Suprapubic skin (tissue), 3 donors: ENCODE measurements around the gene C1orf52.

Experiments used
- POLR2A ChIP-seq, 2 donors: fragments of 450-650 bp; IDR thresholded peaks; one replicate each; pipeline ENCODE4 v1.6.1; 2017; ENCODE audit warnings: antibody characterized with exemption in 2 of 2, mild to moderate bottlenecking in 2 of 2, moderate library complexity in 2 of 2
- TF ChIP-seq, protein P1 (sequence below), 2 donors: fragments of 200-600 bp in 1 of 2; fragments of 450-650 bp in 1 of 2; sonication (generic) in 1 of 2; IDR thresholded peaks; one replicate each; pipeline ENCODE4 v1.5.1; 2016 to 2019; ENCODE audit warnings: antibody characterized with exemption in 2 of 2, mild to moderate bottlenecking in 1 of 2, moderate library complexity in 1 of 2

DNA sequence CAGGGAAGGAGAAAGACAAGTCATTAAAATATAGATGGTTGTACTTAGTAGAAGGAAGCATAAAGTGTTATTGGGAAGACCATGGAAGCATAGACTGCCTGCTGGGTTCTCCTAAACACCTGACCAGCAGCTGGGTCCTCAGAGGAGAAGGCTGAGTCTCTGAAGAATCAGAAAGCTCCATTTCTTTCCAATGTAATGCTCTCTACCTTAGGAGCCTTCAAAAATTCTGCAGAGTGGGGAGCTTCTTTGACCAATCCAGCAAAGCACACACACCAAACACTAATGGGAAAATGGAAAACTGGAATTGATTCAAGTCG lies 38.0 kb upstream of the C1orf52 start:
- TF ChIP-seq, protein P1, sequence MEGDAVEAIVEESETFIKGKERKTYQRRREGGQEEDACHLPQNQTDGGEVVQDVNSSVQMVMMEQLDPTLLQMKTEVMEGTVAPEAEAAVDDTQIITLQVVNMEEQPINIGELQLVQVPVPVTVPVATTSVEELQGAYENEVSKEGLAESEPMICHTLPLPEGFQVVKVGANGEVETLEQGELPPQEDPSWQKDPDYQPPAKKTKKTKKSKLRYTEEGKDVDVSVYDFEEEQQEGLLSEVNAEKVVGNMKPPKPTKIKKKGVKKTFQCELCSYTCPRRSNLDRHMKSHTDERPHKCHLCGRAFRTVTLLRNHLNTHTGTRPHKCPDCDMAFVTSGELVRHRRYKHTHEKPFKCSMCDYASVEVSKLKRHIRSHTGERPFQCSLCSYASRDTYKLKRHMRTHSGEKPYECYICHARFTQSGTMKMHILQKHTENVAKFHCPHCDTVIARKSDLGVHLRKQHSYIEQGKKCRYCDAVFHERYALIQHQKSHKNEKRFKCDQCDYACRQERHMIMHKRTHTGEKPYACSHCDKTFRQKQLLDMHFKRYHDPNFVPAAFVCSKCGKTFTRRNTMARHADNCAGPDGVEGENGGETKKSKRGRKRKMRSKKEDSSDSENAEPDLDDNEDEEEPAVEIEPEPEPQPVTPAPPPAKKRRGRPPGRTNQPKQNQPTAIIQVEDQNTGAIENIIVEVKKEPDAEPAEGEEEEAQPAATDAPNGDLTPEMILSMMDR (IDR thresholded peaks at IDR 0.05): no peak
- TF ChIP-seq POLR2A (IDR thresholded peaks at IDR 0.05): no peak
